GM19463 (cell line): ENCODE measurements around the gene PDZRN3.

Experiments
- ATAC-seq: cut with Tn5 transposase; IDR thresholded peaks from one replicate; pipeline ENCODE4 v1.9.1; 2021; ENCODE audit warnings: mild to moderate bottlenecking, moderate library complexity; ENCODE audit not compliant: unreplicated experiment

The PDZRN3 gene

GRCh38 chr3:73353649-73354217 is 271.0 kb downstream of the PDZRN3 start:
- ATAC-seq, result no peak

- no peak for ATAC-seq
Observed at GRCh38 chr3:73352841-73353645, 271.7 kb downstream of the PDZRN3 start.

GRCh38 chr3:73351423-73352071 is 273.2 kb downstream of the PDZRN3 start:
- ATAC-seq, result no peak

- no peak for ATAC-seq
Observed at GRCh38 chr3:73350996-73351395, 273.7 kb downstream of the PDZRN3 start.

GRCh38 chr3:73349657-73350056 is 275.1 kb downstream of the PDZRN3 start:
- ATAC-seq, result no peak

- no peak for ATAC-seq
Observed at GRCh38 chr3:73342077-73342476, 282.7 kb downstream of the PDZRN3 start.

GRCh38 chr3:73341272-73341935 is 283.3 kb downstream of the PDZRN3 start:
- no peak for ATAC-seq

- ATAC-seq, result no peak
Observed at GRCh38 chr3:73332558-73332957, 292.2 kb downstream of the PDZRN3 start.
